H1 (cell line): Measurements from ENCODE around the gene PCDH8. TPM values are rescaled to one million over a fixed set of nuclear protein-coding genes. Genes with fewer than 3 reads are reported as not detected.

Experiments
- CTCF ChIA-PET: fragments of 300-600 bp; sonication (Branson Sonifier 250); formaldehyde crosslinking; loops from one replicate; lab custom pipeline; 2021; ENCODE audit not compliant: partially characterized antibody; lab: Charles Lee
- POLR2A ChIA-PET: fragments of 300-600 bp; sonication (Branson Sonifier 250); formaldehyde crosslinking; loops from one replicate; lab custom pipeline; 2021; ENCODE audit warnings: inconsistent platforms; ENCODE audit not compliant: partially characterized antibody; lab: Charles Lee
- DNase-seq, 2 experiments: peaks; one replicate each; pipeline versions ENCODE4 v3.0.0 to v3.0.0-alpha.2; 2010 to 2022; ENCODE audit warnings: low spot score in 2 of 2, low read depth in 1 of 2, mixed read lengths in 1 of 2
- FAIRE-seq: peaks from 2 replicates; lab custom pipeline; 2011; peaks lifted over from hg19 to GRCh38; lab: Jason Lieb, UNC
- H2AFZ ChIP-seq: 2 replicates; pipeline ENCODE4 v1.8.1; 2012; ENCODE audit warnings: low read length, inconsistent platforms
- H2AK5ac ChIP-seq: 2 replicates; pipeline ENCODE4 v1.6.1; 2013; ENCODE audit warnings: low read depth, low read length
- H2BK120ac ChIP-seq: replicated peaks from 2 replicates; pipeline ENCODE3; 2013; ENCODE audit warnings: low read depth, low read length, inconsistent platforms
- H2BK12ac ChIP-seq: 2 replicates; pipeline ENCODE4 v1.6.1; 2013; ENCODE audit warnings: low read depth, low read length
- H2BK15ac ChIP-seq: 2 replicates; pipeline ENCODE4 v1.6.1; 2013; ENCODE audit warnings: low read length
- H2BK20ac ChIP-seq: 2 replicates; pipeline ENCODE4 v1.6.1; 2013; ENCODE audit warnings: low read length
- H2BK5ac ChIP-seq: 2 replicates; pipeline ENCODE4 v1.6.1; 2013; ENCODE audit warnings: low read depth, low read length
- H3K14ac ChIP-seq: 2 replicates; pipeline ENCODE4 v1.6.1; 2013; ENCODE audit warnings: inconsistent platforms; ENCODE audit not compliant: insufficient read length
- H3K18ac ChIP-seq: 2 replicates; pipeline ENCODE4 v1.6.1; 2013; ENCODE audit warnings: low read length; ENCODE audit errors: extremely low read depth
- H3K23ac ChIP-seq: 2 replicates; pipeline ENCODE4 v1.6.1; 2013; ENCODE audit warnings: inconsistent platforms; ENCODE audit not compliant: insufficient read length
- H3K23me2 ChIP-seq: 2 replicates; pipeline ENCODE4 v1.6.1; 2013; ENCODE audit warnings: low read depth, low read length
- H3K27ac ChIP-seq: 2 replicates; pipeline ENCODE4 v1.6.1; 2011; ENCODE audit warnings: low read depth, low read length, inconsistent platforms
- H3K27me3 ChIP-seq, 4 experiments: replicated peaks in 1 of 4; 1 replicate in 1 of 4; 2 replicates in 3 of 4; pipeline versions ENCODE4 v1.6.1 to v1.8.1; 2011 to 2013; ENCODE audit warnings: low read length in 3 of 4, mild to moderate bottlenecking in 3 of 4, inconsistent platforms in 2 of 4, mixed read lengths in 2 of 4, moderate library complexity in 1 of 4; ENCODE audit not compliant: control insufficient read depth in 3 of 4, insufficient read depth in 3 of 4; ENCODE audit errors: extremely low read depth in 1 of 4
- H3K36me3 ChIP-seq, 4 experiments: 2 replicates each; pipeline versions ENCODE4 v1.6.1 to v1.8.1; 2011 to 2013; ENCODE audit warnings: mild to moderate bottlenecking in 4 of 4, low read length in 3 of 4, moderate library complexity in 2 of 4, control low read depth in 1 of 4, inconsistent platforms in 1 of 4; ENCODE audit not compliant: insufficient read depth in 4 of 4, control insufficient read depth in 2 of 4
- H3K4ac ChIP-seq: replicated peaks from 2 replicates; pipeline ENCODE3; 2013; ENCODE audit warnings: low read length, low read depth, mixed read lengths, inconsistent platforms; ENCODE audit not compliant: insufficient read length
- H3K4me1 ChIP-seq, 4 experiments: replicated peaks in 1 of 4; 1 replicate in 1 of 4; 2 replicates in 3 of 4; pipeline versions ENCODE4 v1.6.1 to v1.8.1; 2011 to 2013; ENCODE audit warnings: low read length in 3 of 4, inconsistent platforms in 2 of 4, mixed read lengths in 1 of 4; ENCODE audit not compliant: insufficient read depth in 4 of 4, control insufficient read depth in 3 of 4
- H3K4me2 ChIP-seq, 2 experiments: 2 replicates each; pipeline versions ENCODE4 v1.6.1 to v1.8.1; 2011 to 2013; ENCODE audit warnings: low read depth in 2 of 2, low read length in 2 of 2, control low read depth in 1 of 2, inconsistent platforms in 1 of 2, mild to moderate bottlenecking in 1 of 2; ENCODE audit not compliant: insufficient read depth in 1 of 2
- H3K4me3 ChIP-seq, 4 experiments: fragments of 200-600, 300-600 bp in 1 of 4; sonication (generic), shearing (Covaris generic), sonication (Bioruptor Twin) in 1 of 4; 2 replicates each; pipeline versions ENCODE4 v1.5.1 to v1.8.1; 2011 to 2016; ENCODE audit warnings: low read length in 4 of 4, low read depth in 3 of 4, control low read depth in 2 of 4, inconsistent platforms in 2 of 4, mild to moderate bottlenecking in 2 of 4, mixed read lengths in 1 of 4, moderate library complexity in 1 of 4; ENCODE audit not compliant: insufficient read depth in 2 of 4; ENCODE audit errors: extremely low read depth in 1 of 4
- H3K56ac ChIP-seq: replicated peaks from 2 replicates; pipeline ENCODE3; 2013; ENCODE audit warnings: low read depth, mild to moderate bottlenecking, mixed read lengths, low read length, inconsistent platforms; ENCODE audit not compliant: insufficient read length
- H3K79me1 ChIP-seq: 2 replicates; pipeline ENCODE4 v1.6.1; 2013; ENCODE audit warnings: low read depth, low read length, control low read depth
- H3K79me2 ChIP-seq, 2 experiments: 2 replicates each; pipeline versions ENCODE4 v1.6.1 to v1.8.1; 2012 to 2013; ENCODE audit warnings: low read length in 2 of 2, mild to moderate bottlenecking in 2 of 2, inconsistent platforms in 1 of 2; ENCODE audit not compliant: insufficient read depth in 2 of 2, control insufficient read depth in 1 of 2
- H3K9ac ChIP-seq, 4 experiments: replicated peaks in 1 of 4; 1 replicate in 1 of 4; 2 replicates in 3 of 4; pipeline versions ENCODE4 v1.6.1 to v1.8.1; 2011 to 2013; ENCODE audit warnings: low read depth in 3 of 4, low read length in 3 of 4, control low read depth in 2 of 4, mild to moderate bottlenecking in 2 of 4, moderate library complexity in 2 of 4, inconsistent platforms in 1 of 4; ENCODE audit errors: extremely low read depth in 1 of 4
- H3K9me3 ChIP-seq, 2 experiments: 2 replicates each; pipeline versions ENCODE4 v1.6.1 to v1.8.1; 2012 to 2013; ENCODE audit warnings: mild to moderate bottlenecking in 2 of 2, moderate library complexity in 2 of 2, control low read depth in 1 of 2, inconsistent platforms in 1 of 2, low read depth in 1 of 2, low read length in 1 of 2, mixed read lengths in 1 of 2; ENCODE audit not compliant: insufficient read depth in 2 of 2
- H4K20me1 ChIP-seq, 2 experiments: replicated peaks in 1 of 2; 2 replicates each; pipeline versions ENCODE3 to v1.8.1; 2011 to 2013; ENCODE audit warnings: inconsistent platforms in 2 of 2, low read length in 2 of 2, mild to moderate bottlenecking in 1 of 2; ENCODE audit not compliant: insufficient read depth in 2 of 2, control insufficient read depth in 1 of 2
- H4K5ac ChIP-seq: 2 replicates; pipeline ENCODE4 v1.6.1; 2013; ENCODE audit warnings: low read length, low read depth, mixed read lengths, inconsistent platforms; ENCODE audit not compliant: insufficient read length
- H4K8ac ChIP-seq: 2 replicates; pipeline ENCODE4 v1.8.0; 2013; ENCODE audit warnings: mild to moderate bottlenecking, moderate library complexity, low read length, inconsistent platforms; ENCODE audit not compliant: insufficient read depth; ENCODE audit errors: extremely low read depth
- H4K91ac ChIP-seq: replicated peaks from 2 replicates; pipeline ENCODE3; 2013; ENCODE audit warnings: low read length, mixed read lengths, inconsistent platforms; ENCODE audit not compliant: insufficient read length
- ASH2L ChIP-seq: fragments of 200-600, 300-600 bp; sonication (generic); IDR thresholded peaks from one replicate; pipeline ENCODE4 v1.7.1; 2017; ENCODE audit warnings: low read length
- BRCA1 ChIP-seq: IDR thresholded peaks from 2 replicates; pipeline ENCODE4 v1.6.1; 2012; ENCODE audit warnings: low read depth, low read length, improper control_type of control experiment
- CEBPB ChIP-seq: IDR thresholded peaks from 2 replicates; pipeline ENCODE4 v1.6.1; 2012; ENCODE audit warnings: low read depth, low read length
- JUN ChIP-seq: IDR thresholded peaks from 2 replicates; pipeline ENCODE4 v1.6.1; 2011; ENCODE audit warnings: low read depth, mild to moderate bottlenecking, improper control_type of control experiment, low read length
- KDM4A ChIP-seq: IDR thresholded peaks from one replicate; pipeline ENCODE4 v1.7.1; 2012; ENCODE audit warnings: low read depth, mild to moderate bottlenecking, moderate library complexity, low read length, inconsistent platforms; ENCODE audit not compliant: severe bottlenecking
- POU5F1 ChIP-seq: IDR thresholded peaks from 2 replicates; pipeline ENCODE4 v1.6.1; 2011; ENCODE audit warnings: low read depth, mild to moderate bottlenecking, low read length, moderate library complexity
- RAD21 ChIP-seq, 2 experiments: IDR thresholded peaks in 1 of 2; conservative IDR thresholded peaks in 1 of 2; 2 replicates each; pipeline ENCODE4 v1.6.1; 2011; ENCODE audit warnings: low read depth in 2 of 2, low read length in 2 of 2, improper control_type of control experiment in 1 of 2, inconsistent platforms in 1 of 2, mild to moderate bottlenecking in 1 of 2, moderate library complexity in 1 of 2
- RBBP5 ChIP-seq: IDR thresholded peaks from 2 replicates; pipeline ENCODE4 v1.7.1; 2012; ENCODE audit warnings: low read depth, mild to moderate bottlenecking, inconsistent platforms, low read length, moderate library complexity, borderline replicate concordance
- SP2 ChIP-seq: IDR thresholded peaks from 2 replicates; pipeline ENCODE4 v1.6.1; 2012; ENCODE audit warnings: mild to moderate bottlenecking, low read length, inconsistent platforms
- SP4 ChIP-seq: IDR thresholded peaks from 2 replicates; pipeline ENCODE4 v1.6.1; 2012; ENCODE audit warnings: low read length, inconsistent platforms
- WGBS, 2 experiments: shearing (Covaris generic) in 1 of 2; methylation state at CpG; one replicate each; pipeline versions ENCODE4 v1.1.6 to v1.1.7; 2013 to 2015; ENCODE audit warnings: low lambda C conversion rate in 2 of 2, mixed read lengths in 2 of 2, inconsistent platforms in 1 of 2, low coverage in 1 of 2, missing lambda C conversion rate in 1 of 2; ENCODE audit not compliant: insufficient replicate concordance in 2 of 2, insufficient coverage in 1 of 2, insufficient read length in 1 of 2; ENCODE audit errors: extremely low coverage in 1 of 2, missing lambda C conversion rate in 1 of 2; 5-methylcytosine and 5-hydroxymethylcytosine counted together
- polyA plus RNA-seq, 7 experiments: library from polyadenylated mRNA; depleted of rRNA in 3 of 7; stranded (reverse) in 5 of 7; unstranded in 2 of 7; fragments of >200 nt in 5 of 7; fragments of 200-250 nt in 2 of 7; gene quantifications; 1 replicate in 5 of 7; 2 replicates in 1 of 7; 4 replicates in 1 of 7; pipeline versions ENCODE4 v1.2.1 to v1.2.3, GENCODE V29; 2011 to 2013; ENCODE audit warnings: missing spikeins in 2 of 7, mixed read lengths in 2 of 7
- total RNA-seq: library from RNA; stranded (reverse); fragmentation: NEBNext Ultra II Directional; extraction: Animal tissue kit (Norgen Biotek cat#: 25700); gene quantifications from 2 replicates; pipeline ENCODE4 v1.2.1, GENCODE V29; 2021

Gene PCDH8
- total and polyA plus RNA-seq, 2 of the 8 experiments (the other 6 are each of a cell fraction or from before 2014, with no cell fraction given): 0.82 to 1.6 TPM

DNA sequence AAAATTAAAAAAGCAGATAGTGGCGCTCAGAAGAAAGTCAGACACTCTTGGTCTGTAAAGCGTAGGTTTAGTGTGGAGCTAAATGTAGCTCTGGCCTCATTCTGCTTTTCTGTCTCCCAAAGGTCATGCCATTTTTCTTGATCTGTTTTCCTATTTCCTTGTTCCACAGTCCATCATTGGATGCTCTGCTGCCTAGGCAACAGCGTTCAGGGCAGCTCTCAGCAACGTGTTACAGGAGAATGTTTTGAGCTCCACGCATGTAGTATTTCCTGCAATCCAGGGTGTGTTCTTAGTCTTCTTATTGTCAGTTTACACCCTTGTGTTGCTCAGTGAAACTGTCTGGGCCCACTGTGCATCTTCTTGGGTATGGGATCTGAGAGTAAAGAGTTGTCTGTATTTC, 46.0 kb upstream of the PCDH8 start:
- Histone ChIP-seq H2BK5ac (no peak overlapping the region), H3K27ac (no peak overlapping the region), H3K36me3 (no peaks in the 10 kb centered on the region), H4K20me1 (no peaks in the 10 kb centered on the region), H3K79me1 (no peaks in the 10 kb centered on the region), H3K4ac (no peak overlapping the region), H3K14ac (no peak overlapping the region), H3K9ac (no peak overlapping the region), H3K27me3 (no peaks in the 10 kb centered on the region; a peak in 1 of 7 replicates), H3K4me1 (peaks cover 0 to 16% (median 8%) of the 10 kb centered on the region in 4 experiments; a peak in 4 of 7 replicates), H3K9me3 (no peaks in the 10 kb centered on the region; a peak in 1 of 4 replicates), H2BK15ac (no peak overlapping the region), H4K5ac (no peak overlapping the region), H3K79me2 (no peaks in the 10 kb centered on the region; a peak in 1 of 4 replicates)
- WGBS, 2 experiments: 93% methylated on average over 5 of the region's 5 CpGs; no CpG with 5 or more reads in 1 of the 2 experiments
- no peak for DNase-seq
- POLR2A ChIA-PET: no interaction called here
- no peak for TF ChIP-seq JUN
- TF ChIP-seq KDM4A: no peak
- TF ChIP-seq RBBP5: no peak
- no peak for TF ChIP-seq CEBPB
- no peak for TF ChIP-seq SP4
- TF ChIP-seq ASH2L: no peak
- no peak for TF ChIP-seq SP2
- no peak for TF ChIP-seq RAD21 (IDR thresholded peaks at IDR 0.05 in 1 of 2, conservative IDR thresholded peaks at IDR 0.05 in 1 of 2; ENCODE audit: low read depth in 2 of 2, low read length in 2 of 2)
- no peak for TF ChIP-seq BRCA1
- TF ChIP-seq POU5F1: no peak
- TF ChIP-seq, all 59 proteins: peak for 0
- H2BK12ac ChIP-seq: no peak overlapping the region
- no peak overlapping the region for H3K4me2 ChIP-seq
- FAIRE-seq: no peak
- no peak overlapping the region for H2AK5ac ChIP-seq
- no peak overlapping the region for H3K4me3 ChIP-seq
- no peak overlapping the region for H2BK20ac ChIP-seq
- H2BK120ac ChIP-seq: no peak overlapping the region
- H4K8ac ChIP-seq: no peak overlapping the region
- no peak overlapping the region for H3K56ac ChIP-seq
- H4K91ac ChIP-seq: no peak overlapping the region
- no peak overlapping the region for H2AFZ ChIP-seq
- CTCF ChIA-PET: interaction anchor here (1.0 to 7.9 kb wide), 7 partner anchors 9 to 307 kb away, joined by 3 to 91 read pairs (median 7); no protein-coding TSS in a partner anchor
- no peaks in the 10 kb centered on the region for H3K23me2 ChIP-seq
- H3K23ac ChIP-seq: no peak overlapping the region
- no peak overlapping the region for H3K18ac ChIP-seq
